Airway epithelial cell (primary cell): ENCODE data around the gene DRGX. TPM values are rescaled to one million over a fixed set of nuclear protein-coding genes. Genes with fewer than 3 reads are reported as not detected.

Experiments
- total RNA-seq: library from RNA; depleted of rRNA; stranded (reverse); fragments of >200 nt; gene quantifications from 2 replicates; pipeline ENCODE4 v1.2.3, GENCODE V29; 2015

The DRGX gene
- not detected in 2 replicates for total RNA-seq

GRCh38 chr10:49395741-49396665 is at the start of gene DRGX:
DRGX (minus strand) TSS chr10:49396089; CDS start chr10:49395440, 649 bp downstream.

Other genes with a start within 250 kb of the DRGX start
- gene TMEM273, start 207.7 kb downstream of the DRGX start, total RNA-seq: not detected in 2 replicates
- not detected in 2 replicates for gene C10orf71, start 96.9 kb downstream of the DRGX start, total RNA-seq
- 12.3 and 14.8 TPM in 2 replicates for gene ERCC6, start 143.0 kb upstream of the DRGX start, total RNA-seq
- gene SLC18A3, start 214.2 kb upstream of the DRGX start, total RNA-seq: not detected in 2 replicates
- gene CHAT, start 217.9 kb upstream of the DRGX start, total RNA-seq: not detected in 2 replicates